ENCODE data around the gene NAPB.

DNA sequence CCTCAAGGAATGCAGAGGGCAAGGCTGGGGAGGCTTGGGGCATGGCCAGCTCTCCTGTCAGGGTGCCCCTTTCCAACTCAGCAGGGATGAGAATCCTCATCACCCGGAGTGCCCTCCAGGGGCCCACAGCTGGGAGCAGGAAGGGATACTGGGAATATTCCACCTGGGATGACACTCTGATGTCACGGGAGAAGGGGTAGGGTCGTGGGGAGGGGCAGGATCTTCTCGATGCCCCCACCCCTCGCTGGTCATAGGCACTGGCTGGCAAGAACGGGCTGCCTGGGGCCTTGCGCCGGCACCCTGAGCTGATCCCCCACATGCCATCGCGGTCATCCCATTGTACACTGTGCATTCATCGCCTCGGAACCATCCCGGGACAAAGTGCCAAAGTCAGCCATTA lies 81.3 kb downstream of the NAPB start:
- TF ChIP-seq, protein P1, sequence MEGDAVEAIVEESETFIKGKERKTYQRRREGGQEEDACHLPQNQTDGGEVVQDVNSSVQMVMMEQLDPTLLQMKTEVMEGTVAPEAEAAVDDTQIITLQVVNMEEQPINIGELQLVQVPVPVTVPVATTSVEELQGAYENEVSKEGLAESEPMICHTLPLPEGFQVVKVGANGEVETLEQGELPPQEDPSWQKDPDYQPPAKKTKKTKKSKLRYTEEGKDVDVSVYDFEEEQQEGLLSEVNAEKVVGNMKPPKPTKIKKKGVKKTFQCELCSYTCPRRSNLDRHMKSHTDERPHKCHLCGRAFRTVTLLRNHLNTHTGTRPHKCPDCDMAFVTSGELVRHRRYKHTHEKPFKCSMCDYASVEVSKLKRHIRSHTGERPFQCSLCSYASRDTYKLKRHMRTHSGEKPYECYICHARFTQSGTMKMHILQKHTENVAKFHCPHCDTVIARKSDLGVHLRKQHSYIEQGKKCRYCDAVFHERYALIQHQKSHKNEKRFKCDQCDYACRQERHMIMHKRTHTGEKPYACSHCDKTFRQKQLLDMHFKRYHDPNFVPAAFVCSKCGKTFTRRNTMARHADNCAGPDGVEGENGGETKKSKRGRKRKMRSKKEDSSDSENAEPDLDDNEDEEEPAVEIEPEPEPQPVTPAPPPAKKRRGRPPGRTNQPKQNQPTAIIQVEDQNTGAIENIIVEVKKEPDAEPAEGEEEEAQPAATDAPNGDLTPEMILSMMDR (conservative IDR thresholded peaks at IDR 0.05; ENCODE audit: low read length) = no peak
- no peak for TF ChIP-seq EZH2phosphoT487 (IDR thresholded peaks at IDR 0.05; ENCODE audit: borderline replicate concordance)
